HG03571 (cell line): Measurements from ENCODE around the gene ITPRID2.
"Not testable (repeated sequence)": the region's sequence is repeated elsewhere in the genome, so short reads cannot be mapped to it uniquely, and the experiment has no call there.

Source experiments
- ATAC-seq: cut with Tn5 transposase; IDR thresholded peaks from one replicate; pipeline ENCODE4 v1.9.1; 2021; ENCODE audit not compliant: unreplicated experiment

ITPRID2 gene

GRCh38 chr2:181915102-181915501 is 23.6 kb downstream of the ITPRID2 start:
- no peak for ATAC-seq

- ATAC-seq = no peak
Observed at GRCh38 chr2:181916726-181917718, 25.5 kb downstream of the ITPRID2 start.

GRCh38 chr2:181918188-181918587 is 26.7 kb downstream of the ITPRID2 start:
- ATAC-seq = no peak

- no peak for ATAC-seq
Observed at GRCh38 chr2:181923121-181923520, 31.6 kb downstream of the ITPRID2 start.

GRCh38 chr2:181924336-181924735 is 32.8 kb downstream of the ITPRID2 start:
- ATAC-seq = no peak

- no peak for ATAC-seq
Observed at GRCh38 chr2:181934694-181935093, 43.2 kb downstream of the ITPRID2 start.

GRCh38 chr2:181937473-181937872 is 45.9 kb downstream of the ITPRID2 start:
- no peak for ATAC-seq

- ATAC-seq = no peak
Observed at GRCh38 chr2:181943411-181944124, 52.0 kb downstream of the ITPRID2 start.

- ATAC-seq = no peak
Observed at GRCh38 chr2:181944164-181944913, 52.8 kb downstream of the ITPRID2 start.

GRCh38 chr2:181944914-181945291 is 53.4 kb downstream of the ITPRID2 start:
- ATAC-seq = no peak

GRCh38 chr2:181946444-181947127 is 55.1 kb downstream of the ITPRID2 start:
- no peak for ATAC-seq

GRCh38 chr2:181947273-181947672 is 55.7 kb downstream of the ITPRID2 start:
- no peak for ATAC-seq

- ATAC-seq = no peak
Observed at GRCh38 chr2:181948227-181948626, 56.7 kb downstream of the ITPRID2 start.

- no peak for ATAC-seq
Observed at GRCh38 chr2:181949047-181949446, 57.5 kb downstream of the ITPRID2 start.

- no peak for ATAC-seq
Observed at GRCh38 chr2:181952404-181953226, 61.1 kb downstream of the ITPRID2 start.

- peak; percentile 70 for ATAC-seq
Observed at GRCh38 chr2:181953881-181954537, 62.5 kb downstream of the ITPRID2 start.

- ATAC-seq = peak; percentile 14
Observed at GRCh38 chr2:181954538-181954883, 63.0 kb downstream of the ITPRID2 start.

GRCh38 chr2:181955010-181955409 is 63.5 kb downstream of the ITPRID2 start:
- ATAC-seq = no peak

- not testable (repeated sequence) for ATAC-seq
Observed at GRCh38 chr2:181955866-181956265, 64.3 kb downstream of the ITPRID2 start.
